NOMO-1 treated with dmso at 0.1 percent for 144 hours (cell line): ENCODE data around the gene ITPR2.
A peak's percentile ranks its signal among the peaks of the same experiment; 100 is the strongest.

Source experiments
- DNase-seq: peaks from one replicate; lab custom pipeline; 2025; ENCODE audit not compliant: unreplicated experiment; lab: John Stamatoyannopoulos, UW

Gene ITPR2

GRCh38 chr12:26374934-26375680, 457.9 kb downstream of the ITPR2 start:
- no peak for DNase-seq

- no peak for DNase-seq
These were observed 459.1 kb downstream of the ITPR2 start for GRCh38 chr12:26373606-26374495.

- no peak for DNase-seq
These were observed 460.1 kb downstream of the ITPR2 start for GRCh38 chr12:26372866-26373265.

GRCh38 chr12:26370098-26370497, 462.9 kb downstream of the ITPR2 start:
- DNase-seq: no peak

GRCh38 chr12:26369588-26369987, 463.4 kb downstream of the ITPR2 start:
- no peak for DNase-seq

GRCh38 chr12:26367991-26368730, 464.8 kb downstream of the ITPR2 start:
- no peak for DNase-seq

- no peak for DNase-seq
These were observed 471.0 kb downstream of the ITPR2 start for GRCh38 chr12:26361964-26362363.

GRCh38 chr12:26360062-26360461, 472.9 kb downstream of the ITPR2 start:
- peak; percentile 54 for DNase-seq

- no peak for DNase-seq
These were observed 473.4 kb downstream of the ITPR2 start for GRCh38 chr12:26359576-26359975.

GRCh38 chr12:26358651-26359050, 474.3 kb downstream of the ITPR2 start:
- DNase-seq: no peak

GRCh38 chr12:26347300-26347699, 485.7 kb downstream of the ITPR2 start:
- no peak for DNase-seq

GRCh38 chr12:26346736-26347135, 486.3 kb downstream of the ITPR2 start:
- DNase-seq: no peak

- no peak for DNase-seq
These were observed 487.5 kb downstream of the ITPR2 start for GRCh38 chr12:26345471-26346003.

GRCh38 chr12:26341491-26341890, 491.5 kb downstream of the ITPR2 start:
- DNase-seq: no peak

GRCh38 chr12:26340649-26341048, 492.3 kb downstream of the ITPR2 start:
- peak; percentile 72 for DNase-seq

GRCh38 chr12:26339976-26340375, 493.0 kb downstream of the ITPR2 start:
- DNase-seq: no peak

- no peak for DNase-seq
These were observed 494.1 kb downstream of the ITPR2 start for GRCh38 chr12:26338586-26339572.

- no peak for DNase-seq
These were observed 497.3 kb downstream of the ITPR2 start for GRCh38 chr12:26335651-26336050.

- DNase-seq: no peak
These were observed 498.3 kb downstream of the ITPR2 start for GRCh38 chr12:26334621-26335124.

- DNase-seq: no peak
These were observed 501.0 kb downstream of the ITPR2 start for GRCh38 chr12:26331960-26332359.
